ENCODE results near the gene HDAC11.

DNA sequence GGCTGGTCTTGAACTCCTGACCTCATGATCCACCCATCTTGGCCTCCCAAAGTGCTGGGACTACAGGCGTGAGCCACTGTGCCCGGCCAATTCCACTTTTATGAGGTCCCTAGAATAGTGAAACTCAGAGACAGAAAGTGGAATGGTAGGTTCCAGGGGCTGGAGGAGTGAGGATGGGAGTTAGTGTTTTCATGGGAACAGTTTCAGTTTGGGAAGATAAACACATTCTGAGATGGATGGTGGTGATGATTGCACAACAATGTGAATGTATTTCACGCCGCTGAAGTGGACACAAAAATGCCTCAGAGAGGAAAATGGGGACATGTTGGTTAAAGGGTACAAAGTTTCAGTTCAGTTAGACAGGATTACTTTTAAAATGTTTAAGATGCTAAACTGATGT is 22.5 kb upstream of the HDAC11 start:
- TF ChIP-seq SIN3A (IDR thresholded peaks at IDR 0.05; ENCODE audit: borderline replicate concordance in 2 of 2, control insufficient read depth in 1 of 2, low read depth in 2 of 2, low read length in 2 of 2) (no peak), MIER1 (IDR thresholded peaks at IDR 0.05; ENCODE audit: low read depth) (no peak), RBM39 (optimal IDR thresholded peaks at IDR 0.05; ENCODE audit: low read depth, low read length) (no peak), POLR2AphosphoS5 (IDR thresholded peaks at IDR 0.05; ENCODE audit: control insufficient read depth, insufficient read depth, low read depth, low read length) (no peak), PYGO2 (tag; IDR thresholded peaks at IDR 0.05) (no peak), POLR2A (conservative IDR thresholded peaks at IDR 0.05) (no peak)
- TF ChIP-seq, protein P1, sequence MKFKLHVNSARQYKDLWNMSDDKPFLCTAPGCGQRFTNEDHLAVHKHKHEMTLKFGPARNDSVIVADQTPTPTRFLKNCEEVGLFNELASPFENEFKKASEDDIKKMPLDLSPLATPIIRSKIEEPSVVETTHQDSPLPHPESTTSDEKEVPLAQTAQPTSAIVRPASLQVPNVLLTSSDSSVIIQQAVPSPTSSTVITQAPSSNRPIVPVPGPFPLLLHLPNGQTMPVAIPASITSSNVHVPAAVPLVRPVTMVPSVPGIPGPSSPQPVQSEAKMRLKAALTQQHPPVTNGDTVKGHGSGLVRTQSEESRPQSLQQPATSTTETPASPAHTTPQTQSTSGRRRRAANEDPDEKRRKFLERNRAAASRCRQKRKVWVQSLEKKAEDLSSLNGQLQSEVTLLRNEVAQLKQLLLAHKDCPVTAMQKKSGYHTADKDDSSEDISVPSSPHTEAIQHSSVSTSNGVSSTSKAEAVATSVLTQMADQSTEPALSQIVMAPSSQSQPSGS (CRISPR knock-in tag; IDR thresholded peaks at IDR 0.05), result no peak
- TF ChIP-seq, protein P2, sequence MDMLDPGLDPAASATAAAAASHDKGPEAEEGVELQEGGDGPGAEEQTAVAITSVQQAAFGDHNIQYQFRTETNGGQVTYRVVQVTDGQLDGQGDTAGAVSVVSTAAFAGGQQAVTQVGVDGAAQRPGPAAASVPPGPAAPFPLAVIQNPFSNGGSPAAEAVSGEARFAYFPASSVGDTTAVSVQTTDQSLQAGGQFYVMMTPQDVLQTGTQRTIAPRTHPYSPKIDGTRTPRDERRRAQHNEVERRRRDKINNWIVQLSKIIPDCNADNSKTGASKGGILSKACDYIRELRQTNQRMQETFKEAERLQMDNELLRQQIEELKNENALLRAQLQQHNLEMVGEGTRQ (CRISPR knock-in tag; IDR thresholded peaks at IDR 0.05), result no peak

Measured in K562 (cell line).